NB4 (cell line): ENCODE measurements around the gene RNF187.
A peak's percentile ranks its signal among the peaks of the same experiment; 100 is the strongest.
"Not testable (repeated sequence)": the region's sequence is repeated elsewhere in the genome, so short reads cannot be mapped to it uniquely, and the experiment has no call there.

Experiments used
- DNase-seq: peaks from one replicate; pipeline ENCODE4 v3.0.0; 2010; ENCODE audit warnings: low read depth
- H3K4me3 ChIP-seq: one replicate; pipeline ENCODE4 v1.5.1; 2011; ENCODE audit warnings: mild to moderate bottlenecking, low read depth, low read length, moderate library complexity
- MYC ChIP-seq: IDR thresholded peaks from 2 replicates; pipeline ENCODE4 v1.6.1; 2011; ENCODE audit warnings: low read depth, low read length
- POLR2A ChIP-seq: IDR thresholded peaks from 2 replicates; pipeline ENCODE4 v1.6.1; 2011; ENCODE audit warnings: mild to moderate bottlenecking; ENCODE audit not compliant: insufficient read length; ENCODE audit errors: extremely low read depth
- TF ChIP-seq, protein P1 (sequence below): IDR thresholded peaks from one replicate; pipeline ENCODE4 v1.5.1; 2012; ENCODE audit warnings: low read depth, low read length
- TF ChIP-seq, protein P2 (sequence below): IDR thresholded peaks from 2 replicates; pipeline ENCODE4 v1.6.1; 2011; ENCODE audit warnings: low read depth, low read length

Gene RNF187

DNA sequence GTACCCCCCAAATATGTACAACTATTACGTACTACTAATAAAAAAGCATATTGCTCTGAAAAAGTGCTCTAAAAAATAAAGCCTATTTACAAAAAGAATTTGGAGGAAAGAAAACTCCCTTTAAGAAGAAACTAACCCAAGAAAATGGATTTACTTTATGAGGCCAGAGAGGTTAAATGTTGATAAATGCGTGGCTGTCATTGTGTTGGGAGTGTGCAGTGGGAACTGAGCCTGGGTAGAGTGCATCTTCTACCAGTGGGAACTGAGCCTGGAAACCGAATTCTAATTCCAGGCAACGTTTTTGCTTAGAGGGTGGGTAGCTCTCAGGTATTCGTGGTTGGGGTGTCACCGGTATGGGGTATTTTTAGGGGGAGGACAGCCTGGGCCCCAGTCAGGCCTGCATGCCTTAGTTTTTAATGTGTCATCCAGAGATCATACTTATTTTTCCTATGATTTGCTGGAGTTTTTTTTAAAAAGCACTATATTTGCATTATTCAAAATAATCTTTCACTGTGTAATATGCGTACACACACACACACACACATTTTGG is 24.1 kb upstream of the RNF187 start:
- no peak for DNase-seq
- TF ChIP-seq, protein P1, sequence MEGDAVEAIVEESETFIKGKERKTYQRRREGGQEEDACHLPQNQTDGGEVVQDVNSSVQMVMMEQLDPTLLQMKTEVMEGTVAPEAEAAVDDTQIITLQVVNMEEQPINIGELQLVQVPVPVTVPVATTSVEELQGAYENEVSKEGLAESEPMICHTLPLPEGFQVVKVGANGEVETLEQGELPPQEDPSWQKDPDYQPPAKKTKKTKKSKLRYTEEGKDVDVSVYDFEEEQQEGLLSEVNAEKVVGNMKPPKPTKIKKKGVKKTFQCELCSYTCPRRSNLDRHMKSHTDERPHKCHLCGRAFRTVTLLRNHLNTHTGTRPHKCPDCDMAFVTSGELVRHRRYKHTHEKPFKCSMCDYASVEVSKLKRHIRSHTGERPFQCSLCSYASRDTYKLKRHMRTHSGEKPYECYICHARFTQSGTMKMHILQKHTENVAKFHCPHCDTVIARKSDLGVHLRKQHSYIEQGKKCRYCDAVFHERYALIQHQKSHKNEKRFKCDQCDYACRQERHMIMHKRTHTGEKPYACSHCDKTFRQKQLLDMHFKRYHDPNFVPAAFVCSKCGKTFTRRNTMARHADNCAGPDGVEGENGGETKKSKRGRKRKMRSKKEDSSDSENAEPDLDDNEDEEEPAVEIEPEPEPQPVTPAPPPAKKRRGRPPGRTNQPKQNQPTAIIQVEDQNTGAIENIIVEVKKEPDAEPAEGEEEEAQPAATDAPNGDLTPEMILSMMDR: no peak
- TF ChIP-seq MYC (no peak), POLR2A (no peak)
- TF ChIP-seq, protein P2, sequence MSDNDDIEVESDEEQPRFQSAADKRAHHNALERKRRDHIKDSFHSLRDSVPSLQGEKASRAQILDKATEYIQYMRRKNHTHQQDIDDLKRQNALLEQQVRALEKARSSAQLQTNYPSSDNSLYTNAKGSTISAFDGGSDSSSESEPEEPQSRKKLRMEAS: no peak
- H3K4me3 ChIP-seq: peak overlapping the region; percentile 48

DNA sequence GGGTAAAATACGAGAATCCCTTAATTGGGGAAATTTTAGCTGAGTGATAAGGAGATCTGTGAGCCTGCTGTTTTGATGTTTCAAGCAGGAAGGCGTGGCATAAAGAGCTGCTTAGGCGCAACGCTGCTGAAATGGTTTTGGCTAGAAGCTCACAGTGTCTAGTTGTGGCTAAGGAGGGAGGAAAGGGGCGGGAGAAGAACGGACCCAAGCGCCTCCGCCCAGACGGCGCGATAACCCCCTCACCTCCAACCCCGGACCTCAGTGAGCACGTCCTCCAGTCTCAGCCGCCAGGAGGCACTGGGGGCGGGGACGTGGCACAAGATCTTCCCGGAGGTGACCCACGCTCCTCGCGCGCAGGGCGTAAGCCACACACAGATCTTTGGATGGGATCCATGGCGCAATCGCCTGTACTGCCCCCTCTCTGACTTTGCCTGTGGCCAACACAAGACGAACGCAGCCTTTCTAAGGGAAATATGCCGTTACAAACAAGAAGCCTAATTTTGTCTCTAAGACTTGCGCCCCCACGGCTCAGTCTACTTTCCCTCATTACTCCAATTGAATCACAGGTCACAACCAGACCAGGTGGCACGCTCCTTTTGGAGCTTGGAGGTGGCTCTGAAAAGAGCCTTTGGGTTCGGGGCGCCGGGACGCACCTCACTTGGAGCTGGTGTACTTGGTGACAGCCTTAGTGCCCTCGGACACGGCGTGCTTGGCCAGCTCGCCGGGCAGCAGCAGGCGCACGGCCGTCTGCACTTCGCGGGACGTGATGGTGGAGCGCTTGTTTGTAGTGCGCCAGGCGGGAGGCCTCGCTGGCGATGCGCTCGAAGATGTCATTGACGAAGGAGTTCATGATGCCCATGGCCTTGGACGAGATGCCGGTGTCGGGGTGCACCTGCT is 23.4 kb upstream of the RNF187 start:
- DNase-seq: peak; percentile 84
- TF ChIP-seq, protein P1: no peak
- TF ChIP-seq, protein P2: no peak
- TF ChIP-seq POLR2A (no peak), MYC (no peak)
- peak overlapping the region; percentile 48 for H3K4me3 ChIP-seq

DNA sequence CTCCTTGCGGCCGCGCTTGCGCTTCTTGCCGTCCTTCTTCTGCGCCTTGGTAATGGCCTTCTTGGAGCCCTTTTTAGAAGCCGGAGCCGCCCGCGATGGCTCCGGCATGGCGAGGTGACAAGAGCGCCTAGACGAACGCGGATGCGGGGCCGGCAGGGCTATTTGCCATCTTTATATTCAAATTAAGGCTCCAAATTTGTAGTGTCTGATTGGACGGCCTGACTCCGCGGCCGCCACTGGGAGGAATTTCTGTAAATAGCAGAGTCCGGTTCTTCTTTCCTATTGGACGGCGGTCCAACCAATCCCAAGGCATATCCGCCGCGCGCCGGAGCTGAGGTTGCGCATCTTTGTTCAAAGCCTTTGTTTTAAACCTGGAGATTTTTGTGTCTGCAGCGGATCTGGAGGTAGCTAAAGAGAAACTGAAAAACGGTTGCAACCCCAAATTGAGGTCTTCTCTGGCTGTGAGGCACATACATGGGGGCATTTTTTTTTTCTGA is 22.6 kb upstream of the RNF187 start:
- TF ChIP-seq MYC: no peak
- no peak for TF ChIP-seq POLR2A
- TF ChIP-seq, protein P2: no peak
- TF ChIP-seq, protein P1: no peak
- no peak for DNase-seq
- H3K4me3 ChIP-seq: no peak overlapping the region

DNA sequence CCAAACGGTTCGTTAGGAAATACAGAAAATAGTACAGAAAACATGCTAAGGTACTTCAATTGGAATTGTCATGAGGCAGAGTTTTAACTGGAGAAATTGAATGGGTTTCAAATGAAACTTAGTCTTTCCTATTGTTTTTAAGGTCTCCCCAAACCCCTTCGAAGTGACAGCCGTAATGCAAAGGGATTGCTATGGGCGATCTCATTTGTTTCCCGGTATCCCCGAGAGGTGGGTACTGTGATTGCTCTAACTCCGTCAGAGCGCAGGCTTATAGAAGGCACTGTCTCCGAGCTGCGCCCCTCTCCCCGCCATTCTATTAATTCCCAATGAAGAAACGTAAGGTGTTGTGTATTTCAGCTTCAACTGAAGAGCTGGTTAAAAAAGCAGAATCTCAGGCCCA is 22.0 kb upstream of the RNF187 start:
- no peak for DNase-seq
- no peak overlapping the region for H3K4me3 ChIP-seq
- TF ChIP-seq MYC (no peak), POLR2A (no peak)
- TF ChIP-seq, protein P1: no peak
- TF ChIP-seq, protein P2: no peak

DNA sequence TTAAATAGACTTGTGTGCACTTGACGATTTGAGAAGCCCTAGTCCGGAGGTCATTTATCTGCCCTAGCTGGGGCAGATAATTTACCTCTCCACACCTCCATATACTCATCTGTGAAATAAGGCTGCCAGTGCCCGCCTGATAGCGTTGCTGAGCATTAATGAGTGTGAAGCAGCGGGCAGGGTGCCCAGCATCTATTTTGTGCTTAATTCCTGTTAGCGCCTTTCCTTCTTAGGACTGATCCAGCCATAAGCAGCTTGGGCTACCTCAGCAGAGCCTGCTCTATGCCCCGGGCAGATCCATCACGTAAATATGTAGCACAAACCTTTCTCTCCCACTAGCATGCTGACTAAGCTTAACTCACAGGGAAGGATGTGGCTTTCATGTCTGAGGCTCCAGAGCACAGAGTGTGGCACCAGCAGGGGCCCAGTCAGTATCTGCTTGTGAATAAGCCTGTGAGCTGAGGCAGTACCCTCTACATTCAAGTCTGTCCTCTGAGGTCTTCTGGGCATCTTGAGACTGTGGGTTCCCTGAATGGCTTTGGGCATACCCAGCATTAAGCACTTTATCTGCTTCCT is 21.5 kb upstream of the RNF187 start:
- TF ChIP-seq POLR2A (no peak), MYC (no peak)
- TF ChIP-seq, protein P1: no peak
- TF ChIP-seq, protein P2: no peak
- H3K4me3 ChIP-seq: no peak overlapping the region
- DNase-seq: no peak

DNA sequence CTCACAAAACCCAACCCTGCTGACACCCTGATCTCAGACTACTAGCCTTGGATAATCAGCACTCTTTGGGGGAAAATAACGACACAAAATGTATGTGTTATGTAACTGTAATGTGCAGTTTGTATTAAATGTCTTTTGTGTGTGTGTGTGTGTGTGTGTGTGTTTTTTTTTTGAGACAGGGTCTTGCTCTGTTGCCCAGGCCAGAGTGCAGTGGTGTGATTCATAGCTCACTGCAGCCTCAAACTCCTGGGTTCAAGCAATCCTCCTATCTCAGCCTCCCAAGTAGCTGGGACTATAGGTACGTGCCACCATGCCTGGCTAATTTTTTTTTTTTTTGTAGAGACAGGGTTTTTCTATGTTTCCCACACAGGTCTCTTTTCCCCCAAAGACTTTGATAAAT is 19.0 kb upstream of the RNF187 start:
- not testable (repeated sequence) for H3K4me3 ChIP-seq

More for the DNA sequence above, 19.0 kb upstream of the RNF187 start:
- not testable (repeated sequence) for DNase-seq
